ENCODE results near the gene B3GNT9.

DNA sequence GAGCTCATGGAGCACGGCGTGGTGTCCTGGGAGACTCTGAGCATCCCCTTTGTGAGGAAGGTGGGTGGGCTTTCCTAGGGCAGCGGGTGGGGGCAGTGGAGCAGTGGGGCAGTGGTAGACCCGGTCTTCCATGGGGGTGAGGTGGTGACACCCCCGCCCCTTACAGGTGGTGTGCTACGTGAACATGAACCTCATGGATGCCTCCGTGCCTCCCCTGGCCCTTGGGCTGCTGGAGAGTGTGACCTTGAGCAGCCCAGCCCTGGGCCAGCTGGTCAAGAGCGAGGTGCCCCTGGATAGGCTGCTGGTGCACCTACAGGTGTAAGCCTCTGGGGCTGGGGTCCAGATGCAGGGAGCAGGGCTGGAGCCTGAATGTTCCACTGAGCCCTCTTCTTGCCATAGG, 49.7 kb upstream of the B3GNT9 start:
- TF ChIP-seq, protein P1, sequence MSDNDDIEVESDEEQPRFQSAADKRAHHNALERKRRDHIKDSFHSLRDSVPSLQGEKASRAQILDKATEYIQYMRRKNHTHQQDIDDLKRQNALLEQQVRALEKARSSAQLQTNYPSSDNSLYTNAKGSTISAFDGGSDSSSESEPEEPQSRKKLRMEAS (IDR thresholded peaks at IDR 0.05) = no peak
- TF ChIP-seq EP300 (IDR thresholded peaks at IDR 0.05; ENCODE audit: borderline replicate concordance) (no peak), TAF1 (IDR thresholded peaks at IDR 0.05; ENCODE audit: low read depth) (no peak), CEBPB (IDR thresholded peaks at IDR 0.05) (no peak), TCF12 (IDR thresholded peaks at IDR 0.05; ENCODE audit: low read depth) (no peak), FOXM1 (IDR thresholded peaks at IDR 0.05; ENCODE audit: borderline replicate concordance, low read depth) (no peak), NFIC (IDR thresholded peaks at IDR 0.05) (no peak)
- TF ChIP-seq, protein P2, sequence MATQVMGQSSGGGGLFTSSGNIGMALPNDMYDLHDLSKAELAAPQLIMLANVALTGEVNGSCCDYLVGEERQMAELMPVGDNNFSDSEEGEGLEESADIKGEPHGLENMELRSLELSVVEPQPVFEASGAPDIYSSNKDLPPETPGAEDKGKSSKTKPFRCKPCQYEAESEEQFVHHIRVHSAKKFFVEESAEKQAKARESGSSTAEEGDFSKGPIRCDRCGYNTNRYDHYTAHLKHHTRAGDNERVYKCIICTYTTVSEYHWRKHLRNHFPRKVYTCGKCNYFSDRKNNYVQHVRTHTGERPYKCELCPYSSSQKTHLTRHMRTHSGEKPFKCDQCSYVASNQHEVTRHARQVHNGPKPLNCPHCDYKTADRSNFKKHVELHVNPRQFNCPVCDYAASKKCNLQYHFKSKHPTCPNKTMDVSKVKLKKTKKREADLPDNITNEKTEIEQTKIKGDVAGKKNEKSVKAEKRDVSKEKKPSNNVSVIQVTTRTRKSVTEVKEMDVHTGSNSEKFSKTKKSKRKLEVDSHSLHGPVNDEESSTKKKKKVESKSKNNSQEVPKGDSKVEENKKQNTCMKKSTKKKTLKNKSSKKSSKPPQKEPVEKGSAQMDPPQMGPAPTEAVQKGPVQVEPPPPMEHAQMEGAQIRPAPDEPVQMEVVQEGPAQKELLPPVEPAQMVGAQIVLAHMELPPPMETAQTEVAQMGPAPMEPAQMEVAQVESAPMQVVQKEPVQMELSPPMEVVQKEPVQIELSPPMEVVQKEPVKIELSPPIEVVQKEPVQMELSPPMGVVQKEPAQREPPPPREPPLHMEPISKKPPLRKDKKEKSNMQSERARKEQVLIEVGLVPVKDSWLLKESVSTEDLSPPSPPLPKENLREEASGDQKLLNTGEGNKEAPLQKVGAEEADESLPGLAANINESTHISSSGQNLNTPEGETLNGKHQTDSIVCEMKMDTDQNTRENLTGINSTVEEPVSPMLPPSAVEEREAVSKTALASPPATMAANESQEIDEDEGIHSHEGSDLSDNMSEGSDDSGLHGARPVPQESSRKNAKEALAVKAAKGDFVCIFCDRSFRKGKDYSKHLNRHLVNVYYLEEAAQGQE (IDR thresholded peaks at IDR 0.05; ENCODE audit: low read depth) = no peak
